ENCODE results near the gene EPHB6. TPM values are rescaled to one million over a fixed set of nuclear protein-coding genes. Genes with fewer than 3 reads are reported as not detected.

EPHB6 gene
- total RNA-seq, 2 experiments from 2014 or later: 7.0 TPM

- H3K27ac Mint-ChIP-seq: peak overlapping the region; percentile 54
- H3K36me3 Mint-ChIP-seq (ENCODE audit: low read depth): no peaks in the 10 kb centered on the region
- ATAC-seq (no peak), DNase-seq (peak; percentile 24)
- H3K4me3 Mint-ChIP-seq: peak overlapping the region; percentile 22
- ChIA-PET POLR2A (interaction anchor here (0.6 to 22.0 kb wide), 6 partner anchors 21 to 507 kb away, joined by 3 to 2065 read pairs (median 3); no protein-coding TSS in a partner anchor), CTCF (interaction anchor here (0.9 to 13.6 kb wide), 22 partner anchors 13 to 474 kb away, joined by 3 to 584 read pairs (median 5); partner anchors contain the start of gene EPHB6)
- H3K9me3 Mint-ChIP-seq (ENCODE audit: insufficient read depth): no peaks in the 10 kb centered on the region
- peaks cover 2% of the 10 kb centered on the region for H3K27me3 Mint-ChIP-seq (ENCODE audit: low read depth)
- H3K4me1 Mint-ChIP-seq (ENCODE audit: low read depth): peaks cover 58% of the 10 kb centered on the region
Measured at GRCh38 chr7:142812437-142813215, 42.2 kb upstream of the EPHB6 start.

- ChIA-PET CTCF (interaction anchor here (0.9 to 13.6 kb wide), 23 partner anchors 13 to 494 kb away, joined by 3 to 584 read pairs (median 4); partner anchors contain the start of gene EPHB6), POLR2A (interaction anchor here (0.6 to 22.0 kb wide), 7 partner anchors 21 to 508 kb away, joined by 3 to 2065 read pairs (median 3); no protein-coding TSS in a partner anchor)
- DNase-seq: peak; percentile 22
- peak overlapping the region; percentile 54 for H3K27ac Mint-ChIP-seq
- H3K9me3 Mint-ChIP-seq (ENCODE audit: insufficient read depth): no peaks in the 10 kb centered on the region
- H3K4me3 Mint-ChIP-seq: no peak overlapping the region
- H3K36me3 Mint-ChIP-seq (ENCODE audit: low read depth): no peaks in the 10 kb centered on the region
- peaks cover 2% of the 10 kb centered on the region for H3K27me3 Mint-ChIP-seq (ENCODE audit: low read depth)
- ATAC-seq: no peak
- peaks cover 53% of the 10 kb centered on the region for H3K4me1 Mint-ChIP-seq (ENCODE audit: low read depth)
Measured at GRCh38 chr7:142813226-142813625, 41.6 kb upstream of the EPHB6 start.

- Mint-ChIP-seq H3K4me1 (ENCODE audit: low read depth) (peaks cover 52% of the 10 kb centered on the region), H3K4me3 (no peak overlapping the region), H3K36me3 (ENCODE audit: low read depth) (no peaks in the 10 kb centered on the region), H3K27ac (no peak overlapping the region), H3K27me3 (ENCODE audit: low read depth) (peaks cover 2% of the 10 kb centered on the region), H3K9me3 (ENCODE audit: insufficient read depth) (no peaks in the 10 kb centered on the region)
- ChIA-PET POLR2A (interaction anchor here (0.6 to 22.0 kb wide), 5 partner anchors 22 to 508 kb away, joined by 3 to 2065 read pairs (median 4); no protein-coding TSS in a partner anchor), CTCF (interaction anchor here (0.9 to 13.6 kb wide), 20 partner anchors 12 to 494 kb away, joined by 3 to 584 read pairs (median 6); partner anchors contain the start of gene EPHB6)
- no peak for ATAC-seq
- no peak for DNase-seq
Measured at GRCh38 chr7:142813699-142814098, 41.2 kb upstream of the EPHB6 start.

DNA sequence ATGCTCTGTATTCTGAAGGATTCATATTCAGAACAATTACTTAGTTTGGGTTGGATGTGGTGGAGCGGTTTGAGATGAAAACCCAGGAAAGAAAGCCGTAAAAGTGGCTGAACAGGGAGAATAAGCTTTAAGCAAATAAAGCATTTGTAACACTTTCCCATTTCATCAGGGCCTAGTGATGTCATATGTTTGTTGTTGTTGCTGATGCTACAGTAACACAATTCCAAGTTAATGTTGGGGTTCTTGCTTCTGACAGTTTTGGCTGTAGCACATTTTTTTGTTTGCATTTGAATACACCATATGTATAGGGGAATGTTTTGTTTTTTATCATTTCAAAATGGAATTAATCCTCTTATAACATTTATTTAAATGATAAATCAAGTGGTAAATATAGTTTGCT is 40.4 kb upstream of the EPHB6 start:
- no peaks in the 10 kb centered on the region for H3K9me3 Mint-ChIP-seq (ENCODE audit: insufficient read depth)
- CTCF ChIA-PET: interaction anchor here (1.3 to 13.6 kb wide), 11 partner anchors 11 to 401 kb away, joined by 3 to 584 read pairs (median 8); no protein-coding TSS in a partner anchor
- no peak for ATAC-seq
- DNase-seq: no peak
- H3K27ac Mint-ChIP-seq: no peak overlapping the region
- POLR2A ChIA-PET: interaction anchor here (1.3 to 22.0 kb wide), 2 partner anchors 23 to 40 kb away, joined by 3 to 2065 read pairs; no protein-coding TSS in a partner anchor
- peaks cover 51% of the 10 kb centered on the region for H3K4me1 Mint-ChIP-seq (ENCODE audit: low read depth)
- H3K27me3 Mint-ChIP-seq (ENCODE audit: low read depth): peaks cover 5% of the 10 kb centered on the region
- no peaks in the 10 kb centered on the region for H3K36me3 Mint-ChIP-seq (ENCODE audit: low read depth)
- H3K4me3 Mint-ChIP-seq: no peak overlapping the region

DNA sequence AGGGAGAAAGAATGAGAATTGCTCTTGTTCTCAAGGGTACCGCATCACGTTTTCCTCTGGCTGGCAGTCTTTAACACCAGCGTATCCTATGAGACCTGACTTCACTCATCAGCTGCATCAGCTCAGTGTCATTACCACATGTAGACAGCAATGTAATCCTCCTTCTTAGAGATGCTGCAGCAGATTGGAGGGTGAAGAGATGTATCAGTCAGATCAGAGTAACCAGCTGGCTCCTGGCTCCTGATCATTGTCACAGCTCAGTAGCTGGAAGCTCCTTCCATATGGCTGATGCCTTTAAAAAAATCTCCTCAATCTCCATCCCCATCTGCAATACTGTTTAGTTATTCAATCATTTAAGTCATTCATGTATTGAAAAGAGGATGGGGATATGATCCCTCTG is 39.7 kb upstream of the EPHB6 start:
- no peak overlapping the region for H3K4me3 Mint-ChIP-seq
- peaks cover 5% of the 10 kb centered on the region for H3K27me3 Mint-ChIP-seq (ENCODE audit: low read depth)
- ChIA-PET POLR2A (interaction anchor here (0.9 to 22.0 kb wide), 3 partner anchors 21 to 39 kb away, joined by 3 to 2065 read pairs (median 9); no protein-coding TSS in a partner anchor), CTCF (interaction anchor here (0.9 to 13.6 kb wide), 6 partner anchors 21 to 370 kb away, joined by 3 to 584 read pairs (median 18); no protein-coding TSS in a partner anchor)
- ATAC-seq (no peak), DNase-seq (no peak)
- peaks cover 44% of the 10 kb centered on the region for H3K4me1 Mint-ChIP-seq (ENCODE audit: low read depth)
- H3K36me3 Mint-ChIP-seq (ENCODE audit: low read depth): no peaks in the 10 kb centered on the region
- H3K9me3 Mint-ChIP-seq (ENCODE audit: insufficient read depth): no peaks in the 10 kb centered on the region
- no peak overlapping the region for H3K27ac Mint-ChIP-seq

DNA sequence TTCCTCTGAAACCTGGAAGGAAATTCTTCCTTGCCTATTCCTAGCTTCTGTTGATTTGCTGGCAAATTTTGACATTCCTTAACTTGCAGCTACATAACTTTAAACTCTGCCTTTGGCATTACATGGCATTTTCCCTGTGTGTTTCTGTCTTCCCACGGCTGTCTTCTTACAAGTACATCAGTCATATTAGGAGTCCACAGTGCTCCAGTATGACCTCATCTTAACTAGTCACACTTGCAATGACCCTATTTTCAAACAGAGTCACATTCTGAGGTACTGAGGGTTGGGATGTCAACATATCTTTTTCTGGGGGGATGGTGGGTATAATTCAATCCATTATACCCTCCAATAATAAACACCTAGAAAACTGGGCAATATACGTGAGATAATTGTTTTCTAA is 37.4 kb upstream of the EPHB6 start:
- POLR2A ChIA-PET: interaction anchor here (1.2 to 1.8 kb wide), 3 partner anchors 9 to 19 kb away, joined by 3 to 8 read pairs (median 3); no protein-coding TSS in a partner anchor
- peaks cover 18% of the 10 kb centered on the region for H3K27me3 Mint-ChIP-seq (ENCODE audit: low read depth)
- no peaks in the 10 kb centered on the region for H3K36me3 Mint-ChIP-seq (ENCODE audit: low read depth)
- no peak overlapping the region for H3K27ac Mint-ChIP-seq
- CTCF ChIA-PET: interaction anchor here (1.0 to 3.6 kb wide), 10 partner anchors 9 to 494 kb away, joined by 3 to 17 read pairs (median 6); partner anchors contain the start of gene EPHB6
- DNase-seq (no peak), ATAC-seq (no peak)
- H3K9me3 Mint-ChIP-seq (ENCODE audit: insufficient read depth): no peaks in the 10 kb centered on the region
- H3K4me1 Mint-ChIP-seq (ENCODE audit: low read depth): peaks cover 22% of the 10 kb centered on the region
- H3K4me3 Mint-ChIP-seq: no peak overlapping the region

- peaks cover 1% of the 10 kb centered on the region for H3K9me3 Mint-ChIP-seq (ENCODE audit: insufficient read depth)
- no peak overlapping the region for H3K4me3 Mint-ChIP-seq
- peaks cover 9% of the 10 kb centered on the region for H3K4me1 Mint-ChIP-seq (ENCODE audit: low read depth)
- ATAC-seq (no peak), DNase-seq (no peak)
- ChIA-PET POLR2A (interaction anchor here (1.6 kb wide), 1 partner anchor 21 kb away, joined by 6 read pairs; no protein-coding TSS in a partner anchor), CTCF (interaction anchor here (1.1 to 3.6 kb wide), 8 partner anchors 8 to 496 kb away, joined by 3 to 17 read pairs (median 6); no protein-coding TSS in a partner anchor)
- no peak overlapping the region for H3K27ac Mint-ChIP-seq
- peaks cover 19% of the 10 kb centered on the region for H3K27me3 Mint-ChIP-seq (ENCODE audit: low read depth)
- no peaks in the 10 kb centered on the region for H3K36me3 Mint-ChIP-seq (ENCODE audit: low read depth)
Measured at GRCh38 chr7:142819530-142819929, 35.3 kb upstream of the EPHB6 start.

DNA sequence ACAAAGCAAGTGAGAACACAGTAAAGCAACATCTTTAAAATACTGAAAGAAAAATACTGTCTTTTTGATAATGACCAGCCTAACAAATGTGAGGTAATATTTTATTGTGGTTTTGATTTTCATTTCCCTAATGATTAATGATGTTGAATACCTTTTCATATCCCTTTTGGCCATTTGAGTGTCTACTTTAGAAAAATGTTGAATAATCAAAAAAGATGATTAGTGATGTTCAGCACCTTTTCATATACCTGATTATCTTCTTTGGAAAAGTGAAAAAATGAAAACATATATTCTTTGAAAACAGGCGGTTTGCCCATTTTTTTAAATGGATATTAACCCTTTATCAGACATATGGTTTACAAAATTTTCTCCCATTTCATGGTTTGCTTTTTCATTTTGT is 32.2 kb upstream of the EPHB6 start:
- H3K36me3 Mint-ChIP-seq (ENCODE audit: low read depth): no peaks in the 10 kb centered on the region
- POLR2A ChIA-PET: interaction anchor here (0.7 kb wide), 1 partner anchor 395 kb away, joined by 4 read pairs; no protein-coding TSS in a partner anchor
- ATAC-seq (no peak), DNase-seq (no peak)
- peaks cover 6% of the 10 kb centered on the region for H3K9me3 Mint-ChIP-seq (ENCODE audit: insufficient read depth)
- CTCF ChIA-PET: interaction anchor here (0.9 to 2.4 kb wide), 4 partner anchors 11 to 39 kb away, joined by 3 to 8 read pairs (median 4); no protein-coding TSS in a partner anchor
- no peak overlapping the region for H3K27ac Mint-ChIP-seq
- peaks cover 26% of the 10 kb centered on the region for H3K27me3 Mint-ChIP-seq (ENCODE audit: low read depth)
- H3K4me3 Mint-ChIP-seq: no peak overlapping the region
- H3K4me1 Mint-ChIP-seq (ENCODE audit: low read depth): peaks cover 9% of the 10 kb centered on the region

DNA sequence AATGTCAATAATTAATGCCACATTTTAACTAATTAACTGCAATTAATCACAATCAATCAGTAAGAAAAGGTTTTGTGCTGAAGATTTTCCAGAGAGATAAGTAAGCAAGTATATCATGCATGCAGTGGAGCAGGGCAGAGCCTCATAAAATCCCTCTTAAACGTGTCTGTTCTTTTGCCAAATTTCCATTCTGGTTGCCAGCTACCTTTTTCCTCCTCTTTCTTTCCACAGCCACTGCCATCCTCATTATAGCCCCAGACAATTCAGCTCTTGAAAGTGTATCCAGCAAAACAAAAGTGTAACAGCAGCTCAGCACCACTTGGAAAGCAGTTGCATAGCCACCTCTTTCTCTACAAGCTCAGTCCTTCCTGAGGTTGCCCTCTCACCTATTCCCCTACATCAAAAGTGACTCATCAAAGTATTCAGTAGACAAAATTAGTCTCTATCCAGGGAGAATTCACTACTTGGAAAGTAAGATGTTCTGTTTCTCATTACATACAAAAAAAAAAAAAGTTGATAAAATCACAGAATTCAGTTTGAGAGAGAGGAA is 26.9 kb upstream of the EPHB6 start:
- ATAC-seq: no peak
- Mint-ChIP-seq H3K27ac (no peak overlapping the region), H3K27me3 (ENCODE audit: low read depth) (peaks cover 20% of the 10 kb centered on the region), H3K36me3 (ENCODE audit: low read depth) (no peaks in the 10 kb centered on the region), H3K4me1 (ENCODE audit: low read depth) (no peaks in the 10 kb centered on the region), H3K9me3 (ENCODE audit: insufficient read depth) (peaks cover 6% of the 10 kb centered on the region), H3K4me3 (no peak overlapping the region)
- ChIA-PET POLR2A (interaction anchor here (0.9 kb wide), 1 partner anchor 10 kb away, joined by 3 read pairs; no protein-coding TSS in a partner anchor), CTCF (interaction anchor here (1.2 to 1.5 kb wide), 3 partner anchors 9 to 17 kb away, joined by 3 to 5 read pairs (median 4); no protein-coding TSS in a partner anchor)
- DNase-seq: no peak

- CTCF ChIA-PET: interaction anchor here (0.6 to 1.8 kb wide), 4 partner anchors 19 to 22 kb away, joined by 3 to 10 read pairs (median 3); partner anchors contain the start of gene EPHB6
- no peaks in the 10 kb centered on the region for H3K9me3 Mint-ChIP-seq (ENCODE audit: insufficient read depth)
- POLR2A ChIA-PET: no interaction called here
- DNase-seq (no peak), ATAC-seq (no peak)
- peaks cover 10% of the 10 kb centered on the region for H3K27me3 Mint-ChIP-seq (ENCODE audit: low read depth)
- peaks cover 13% of the 10 kb centered on the region for H3K4me1 Mint-ChIP-seq (ENCODE audit: low read depth)
- no peaks in the 10 kb centered on the region for H3K36me3 Mint-ChIP-seq (ENCODE audit: low read depth)
- H3K4me3 Mint-ChIP-seq: no peak overlapping the region
- no peak overlapping the region for H3K27ac Mint-ChIP-seq
Measured at GRCh38 chr7:142832417-142832816, 22.5 kb upstream of the EPHB6 start.
